Stomach (tissue), 9 donors: Measurements from ENCODE around the gene CLUH. TPM values are rescaled to one million over a fixed set of nuclear protein-coding genes. Genes with fewer than 3 reads are reported as not detected.

ENCODE experiments used
- DNase-seq, 2 donors: peaks; one replicate each; pipeline versions ENCODE4 v3.0.0 to v3.0.0-alpha.2; 2013 to 2019
- H3K27ac ChIP-seq, 5 donors: fragments of 200-600 bp in 4 of 5; sonication (generic) in 4 of 5; one replicate each; pipeline ENCODE4 v1.5.1; 2013 to 2019; ENCODE audit warnings: mild to moderate bottlenecking in 1 of 5, moderate library complexity in 1 of 5
- H3K27me3 ChIP-seq, 3 donors: fragments of 200-600 bp; sonication (generic); one replicate each; pipeline ENCODE4 v1.5.1; 2017 to 2019; ENCODE audit warnings: mixed run types in 1 of 3
- H3K36me3 ChIP-seq, 4 donors: fragments of 200-600 bp; sonication (generic); 1 replicate in 3 of 4; 2 replicates in 1 of 4; pipeline ENCODE4 v1.5.1; 2016 to 2019
- H3K4me1 ChIP-seq, 4 donors: fragments of 200-600 bp; sonication (generic); one replicate each; pipeline ENCODE4 v1.5.1; 2016 to 2019
- H3K4me3 ChIP-seq, 4 donors: fragments of 200-600 bp; sonication (generic) in 3 of 4; one replicate each; pipeline ENCODE4 v1.5.1; 2016 to 2019; ENCODE audit warnings: mild to moderate bottlenecking in 1 of 4
- H3K9me3 ChIP-seq, 4 donors: fragments of 200-600 bp; sonication (generic); one replicate each; pipeline ENCODE4 v1.5.1; 2016 to 2019
- EP300 ChIP-seq: sonication (generic); formaldehyde crosslinking; IDR thresholded peaks from one replicate; pipeline ENCODE4 v1.6.1; 2017; ENCODE audit warnings: antibody characterized with exemption
- POLR2A ChIP-seq, 4 donors: fragments of 450-650 bp; IDR thresholded peaks; one replicate each; pipeline ENCODE4 v1.6.1; 2016; ENCODE audit warnings: antibody characterized with exemption in 4 of 4, control low read depth in 2 of 4, mild to moderate bottlenecking in 1 of 4, moderate library complexity in 1 of 4
- POLR2AphosphoS5 ChIP-seq, 3 donors: sonication (generic); formaldehyde crosslinking; IDR thresholded peaks; one replicate each; pipeline ENCODE4 v1.6.1; 2016; ENCODE audit warnings: antibody characterized with exemption in 3 of 3
- WGBS, 5 donors: extraction: QIAGEN DNeasy Blood & Tissue Kit in 3 of 5; methylation state at CpG; one replicate each; pipeline versions ENCODE4 v1.1.5 to v1.1.7; 2013 to 2018; 5-methylcytosine and 5-hydroxymethylcytosine counted together
- intact Hi-C: fragments of 100-400 bp; cut with DNase I; formaldehyde crosslinking; loops from one replicate; pipeline ENCODE4 v1.15.1; 2023; ENCODE audit warnings: low total_unique reads
- polyA plus RNA-seq, 3 donors: library from polyadenylated mRNA; stranded (reverse); fragments of 200-250 nt; gene quantifications; one replicate each; pipeline ENCODE4 v1.2.3, GENCODE V29; 2013
- total RNA-seq, 5 donors: library from RNA; depleted of rRNA; stranded (reverse); fragments of >200 nt; gene quantifications; one replicate each; pipeline versions ENCODE4 v1.1.0 to v1.2.3, GENCODE V29; 2014 to 2016
- TF ChIP-seq, protein P1 (sequence below), 7 experiments: fragments of 450-650 bp in 4 of 7; fragments of 200-600 bp in 3 of 7; sonication (generic) in 3 of 7; IDR thresholded peaks; one replicate each; pipeline ENCODE4 v1.5.1; 2016 to 2019; ENCODE audit warnings: antibody characterized with exemption in 7 of 7, control low read depth in 2 of 7, mild to moderate bottlenecking in 1 of 7
- donor health status: healthy with polysubstance abuse.
- donor health status: Bipolar disorder and iron deficiency.
- donor health status: healthy.

Gene CLUH
- total and polyA plus RNA-seq, 8 donors: 17.6 to 417 (median 45.6) TPM

DNA sequence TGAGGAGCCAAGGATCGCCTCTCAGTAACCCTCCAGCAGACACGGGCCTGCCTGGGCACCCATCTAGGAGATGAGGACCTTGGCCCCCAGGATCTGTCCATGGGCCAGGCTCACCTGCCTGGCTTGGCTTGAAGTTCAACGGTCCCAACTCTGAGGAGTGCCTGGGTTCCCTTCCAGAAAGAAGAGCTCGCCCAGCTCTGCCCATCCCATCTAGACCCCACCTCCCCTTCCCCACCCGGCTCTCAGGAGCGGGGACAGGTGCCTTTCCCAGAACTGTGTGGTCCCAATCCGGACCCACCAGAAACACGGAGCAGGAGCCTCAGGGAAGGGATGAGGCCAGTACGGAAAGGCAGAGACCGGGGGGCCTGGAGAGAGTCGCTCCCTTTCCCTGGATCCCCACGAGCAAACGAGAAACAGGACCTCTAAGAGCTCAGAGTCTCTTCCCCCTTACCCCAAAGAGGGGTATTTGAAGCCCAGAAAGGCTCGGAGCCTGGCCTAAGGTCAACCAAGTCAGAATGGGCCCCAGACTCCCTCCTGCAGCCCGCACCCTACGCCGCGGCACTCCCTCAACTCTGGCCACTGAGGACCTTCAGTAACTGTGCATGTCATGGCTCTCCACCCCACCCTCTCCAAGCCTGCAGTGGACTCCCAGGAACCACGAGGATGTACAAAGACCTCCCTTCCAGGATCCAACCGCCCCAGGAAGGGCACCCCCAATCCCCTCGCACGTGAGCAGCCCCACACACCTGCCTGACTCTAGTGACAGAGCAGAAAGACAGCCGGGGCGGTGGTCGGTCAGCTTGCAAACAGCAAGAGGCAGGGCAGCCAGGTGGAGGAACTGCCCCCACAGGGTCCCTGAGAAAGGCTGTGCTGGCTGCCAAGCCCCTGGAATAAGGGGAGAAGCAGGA lies 5.4 kb downstream of the CLUH start:
- 84 to 92% (median 87%) methylated on average over 7 to 25 of the region's 25 CpGs for WGBS, 5 donors
- intact Hi-C loops: no loop called here
- H3K9me3 ChIP-seq: no peaks in the 10 kb centered on the region
- no peaks in the 10 kb centered on the region for H3K27me3 ChIP-seq
- peaks cover 24 to 36% (median 36%) of the 10 kb centered on the region in 4 donors for H3K36me3 ChIP-seq
- H3K4me3 ChIP-seq: no peak overlapping the region
- no peak for TF ChIP-seq EP300
- TF ChIP-seq POLR2AphosphoS5 (IDR thresholded peaks at IDR 0.05): no peak
- TF ChIP-seq, protein P1, sequence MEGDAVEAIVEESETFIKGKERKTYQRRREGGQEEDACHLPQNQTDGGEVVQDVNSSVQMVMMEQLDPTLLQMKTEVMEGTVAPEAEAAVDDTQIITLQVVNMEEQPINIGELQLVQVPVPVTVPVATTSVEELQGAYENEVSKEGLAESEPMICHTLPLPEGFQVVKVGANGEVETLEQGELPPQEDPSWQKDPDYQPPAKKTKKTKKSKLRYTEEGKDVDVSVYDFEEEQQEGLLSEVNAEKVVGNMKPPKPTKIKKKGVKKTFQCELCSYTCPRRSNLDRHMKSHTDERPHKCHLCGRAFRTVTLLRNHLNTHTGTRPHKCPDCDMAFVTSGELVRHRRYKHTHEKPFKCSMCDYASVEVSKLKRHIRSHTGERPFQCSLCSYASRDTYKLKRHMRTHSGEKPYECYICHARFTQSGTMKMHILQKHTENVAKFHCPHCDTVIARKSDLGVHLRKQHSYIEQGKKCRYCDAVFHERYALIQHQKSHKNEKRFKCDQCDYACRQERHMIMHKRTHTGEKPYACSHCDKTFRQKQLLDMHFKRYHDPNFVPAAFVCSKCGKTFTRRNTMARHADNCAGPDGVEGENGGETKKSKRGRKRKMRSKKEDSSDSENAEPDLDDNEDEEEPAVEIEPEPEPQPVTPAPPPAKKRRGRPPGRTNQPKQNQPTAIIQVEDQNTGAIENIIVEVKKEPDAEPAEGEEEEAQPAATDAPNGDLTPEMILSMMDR (IDR thresholded peaks at IDR 0.05): no peak
- TF ChIP-seq POLR2A (IDR thresholded peaks at IDR 0.05): no peak
- no peak overlapping the region for H3K27ac ChIP-seq
- no peak for DNase-seq
- peaks cover 44 to 63% (median 58%) of the 10 kb centered on the region in 4 donors for H3K4me1 ChIP-seq

DNA sequence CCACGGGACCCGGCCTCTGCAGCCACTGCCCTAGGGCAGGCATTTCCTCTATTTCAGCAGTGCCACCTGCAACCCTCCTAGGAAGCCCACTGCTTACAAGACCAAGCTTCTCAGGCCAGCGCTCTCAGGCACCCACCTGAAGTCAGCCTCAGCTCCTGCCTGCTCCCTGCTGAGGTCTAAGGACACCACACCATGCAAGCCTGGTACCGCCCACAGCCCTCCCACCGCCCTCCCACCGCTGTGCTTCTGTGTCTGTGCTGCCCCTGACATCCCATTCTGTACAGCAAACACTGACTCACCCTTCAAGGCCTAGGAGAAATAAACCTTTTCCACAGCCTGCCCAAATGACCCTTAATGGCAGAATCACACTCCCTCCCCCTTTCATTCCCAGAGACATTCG lies 6.3 kb downstream of the CLUH start:
- intact Hi-C loops: no loop called here
- no peak overlapping the region for H3K27ac ChIP-seq
- DNase-seq: no peak
- H3K4me1 ChIP-seq: peaks cover 40 to 55% (median 49%) of the 10 kb centered on the region in 4 donors
- 84 to 88% (median 86%) methylated on average over 7 of the region's 7 CpGs for whole genome bisulfite sequencing, 5 donors
- no peak overlapping the region for H3K4me3 ChIP-seq
- TF ChIP-seq POLR2A (IDR thresholded peaks at IDR 0.05): no peak
- TF ChIP-seq POLR2AphosphoS5 (IDR thresholded peaks at IDR 0.05): no peak
- TF ChIP-seq EP300: no peak
- TF ChIP-seq, protein P1 (IDR thresholded peaks at IDR 0.05): no peak
- H3K9me3 ChIP-seq: no peaks in the 10 kb centered on the region
- no peaks in the 10 kb centered on the region for H3K27me3 ChIP-seq
- H3K36me3 ChIP-seq: peaks cover 33 to 45% (median 44%) of the 10 kb centered on the region in 4 donors

DNA sequence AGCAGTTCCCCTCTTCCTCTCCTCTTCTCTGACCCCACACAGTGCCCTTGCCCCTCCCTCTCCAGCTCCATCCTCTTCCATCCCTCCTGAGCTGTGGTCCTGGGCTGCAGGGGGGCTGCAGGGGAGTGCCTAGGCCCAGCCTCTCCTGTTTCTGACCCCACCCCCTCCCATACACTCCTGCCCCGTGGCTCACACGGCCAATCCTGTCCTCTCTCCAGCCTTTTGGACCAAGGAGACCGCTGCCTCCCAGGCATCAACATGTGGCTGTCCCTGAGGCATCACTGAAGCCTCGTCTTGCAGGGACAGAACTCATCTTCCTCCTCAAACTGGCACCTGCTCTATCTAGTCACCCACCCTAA lies 6.7 kb downstream of the CLUH start:
- WGBS, 5 donors: 74 to 81% (median 79%) methylated on average over 4 of the region's 4 CpGs
- H3K27me3 ChIP-seq: no peaks in the 10 kb centered on the region
- H3K27ac ChIP-seq: no peak overlapping the region
- peaks cover 36 to 49% (median 48%) of the 10 kb centered on the region in 4 donors for H3K36me3 ChIP-seq
- H3K4me3 ChIP-seq: no peak overlapping the region
- intact Hi-C loops: no loop called here
- TF ChIP-seq, protein P1 (IDR thresholded peaks at IDR 0.05): no peak
- TF ChIP-seq POLR2AphosphoS5 (IDR thresholded peaks at IDR 0.05) (no peak), POLR2A (IDR thresholded peaks at IDR 0.05) (no peak), EP300 (no peak)
- no peak for DNase-seq
- H3K9me3 ChIP-seq: no peaks in the 10 kb centered on the region
- peaks cover 36 to 51% (median 45%) of the 10 kb centered on the region in 4 donors for H3K4me1 ChIP-seq

DNA sequence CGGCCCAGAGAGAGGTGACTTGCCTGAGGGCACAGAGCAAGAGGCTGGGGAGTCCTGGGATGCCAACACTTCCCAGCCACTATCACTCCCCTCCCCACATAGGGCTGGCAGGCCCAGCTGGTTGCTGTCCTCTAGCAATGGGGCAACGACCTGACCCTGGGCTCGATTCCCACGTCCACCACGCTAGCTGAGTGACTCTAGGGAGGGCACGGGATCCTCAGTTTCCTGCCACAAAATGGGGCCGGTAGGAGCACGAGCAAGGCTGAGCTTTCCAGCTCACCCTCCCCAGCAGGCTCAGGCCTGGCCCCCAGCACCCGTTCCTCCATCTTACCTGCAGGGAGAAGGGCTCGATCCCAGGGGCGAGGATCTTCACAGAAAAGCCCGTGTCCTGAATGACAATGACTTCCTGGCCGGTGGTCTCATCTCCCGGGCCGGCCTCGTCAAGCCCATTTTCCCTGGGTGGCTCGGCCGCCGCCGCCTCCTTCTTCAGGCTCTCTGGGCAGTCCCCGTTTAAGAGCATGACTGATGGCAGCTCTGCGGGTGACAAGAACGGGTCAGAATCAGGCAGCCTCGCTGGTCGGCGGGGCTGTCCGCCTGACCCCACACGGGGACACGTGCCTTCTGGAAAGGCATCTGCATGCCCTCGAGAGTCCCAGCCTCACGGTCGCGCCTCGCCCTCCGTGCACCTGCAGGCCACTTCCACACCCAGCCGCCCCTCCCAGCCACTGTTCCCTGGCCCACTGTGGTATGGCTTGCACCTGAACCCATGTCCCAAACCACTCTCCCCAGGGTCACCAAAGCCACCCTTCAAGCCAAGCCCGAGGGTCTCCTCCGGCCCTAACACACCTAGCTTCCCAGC lies 7.3 kb downstream of the CLUH start:
- TF ChIP-seq POLR2A (IDR thresholded peaks at IDR 0.05): no peak
- TF ChIP-seq EP300: no peak
- TF ChIP-seq POLR2AphosphoS5 (IDR thresholded peaks at IDR 0.05): no peak
- TF ChIP-seq, protein P1 (IDR thresholded peaks at IDR 0.05): no peak
- DNase-seq: no peak
- intact Hi-C loops: no loop called here
- Histone ChIP-seq H3K27me3 (no peaks in the 10 kb centered on the region), H3K27ac (no peak overlapping the region), H3K4me1 (peaks cover 30 to 45% (median 39%) of the 10 kb centered on the region in 4 donors), H3K4me3 (no peak overlapping the region), H3K9me3 (no peaks in the 10 kb centered on the region), H3K36me3 (peaks cover 40 to 55% (median 54%) of the 10 kb centered on the region in 4 donors)
- 81 to 90% (median 87%) methylated on average over 29 to 38 of the region's 38 CpGs for WGBS, 5 donors
